ENCODE results near the gene MYO5B. TPM values are rescaled to one million over a fixed set of nuclear protein-coding genes. Genes with fewer than 3 reads are reported as not detected.

Gene MYO5B
- total RNA-seq, 1 donor from 2014 or later, result 9.8 TPM

DNA sequence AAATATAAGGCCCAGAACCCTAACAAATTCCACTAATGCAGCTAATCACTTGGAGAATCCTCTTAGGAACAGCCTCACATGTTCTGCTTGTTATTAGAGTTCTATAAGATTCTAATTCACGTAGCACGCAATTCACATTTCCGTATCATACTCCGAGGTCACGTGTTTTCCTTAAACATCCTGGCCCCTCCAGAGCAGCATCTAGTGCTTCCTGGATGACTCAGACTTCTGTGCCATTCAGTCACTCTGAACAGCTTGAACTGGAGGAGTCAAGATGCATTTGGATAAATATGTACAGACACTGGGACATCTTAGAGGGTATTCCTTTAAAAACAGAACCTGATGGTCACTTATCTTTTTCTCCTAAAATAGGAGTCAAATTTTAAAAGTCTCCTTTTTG lies 156.5 kb downstream of the MYO5B start:
- FAIRE-seq (no peak), DNase-seq (ENCODE audit: low spot score in 2 of 2) (no peak)

- DNase-seq (ENCODE audit: low spot score in 2 of 2) (no peak), FAIRE-seq (no peak)
Observed at GRCh38 chr18:50034029-50034428, 160.9 kb downstream of the MYO5B start.

DNA sequence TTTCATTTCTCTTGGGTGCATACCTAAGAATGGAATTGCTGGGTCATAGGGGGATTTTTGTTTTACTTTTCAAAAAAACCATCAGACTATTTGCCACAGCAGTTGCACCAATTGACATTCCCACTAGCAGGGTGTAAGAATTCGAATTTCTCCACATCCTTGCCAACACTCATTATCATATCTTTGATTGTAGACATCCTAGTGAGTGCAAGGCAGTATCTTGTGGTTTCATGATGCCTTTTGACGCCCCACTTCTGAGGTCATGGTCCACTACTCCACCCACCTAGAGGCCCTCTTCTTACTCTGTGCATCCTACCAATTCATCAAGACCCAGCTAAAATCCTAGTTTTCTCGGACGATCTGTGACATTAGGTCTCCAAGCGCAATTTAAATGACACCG lies 161.9 kb downstream of the MYO5B start:
- DNase-seq (ENCODE audit: low spot score in 2 of 2) (no peak), FAIRE-seq (no peak)

- FAIRE-seq (no peak), DNase-seq (ENCODE audit: low spot score in 2 of 2) (no peak)
Observed at GRCh38 chr18:50030146-50030545, 164.8 kb downstream of the MYO5B start.

DNA sequence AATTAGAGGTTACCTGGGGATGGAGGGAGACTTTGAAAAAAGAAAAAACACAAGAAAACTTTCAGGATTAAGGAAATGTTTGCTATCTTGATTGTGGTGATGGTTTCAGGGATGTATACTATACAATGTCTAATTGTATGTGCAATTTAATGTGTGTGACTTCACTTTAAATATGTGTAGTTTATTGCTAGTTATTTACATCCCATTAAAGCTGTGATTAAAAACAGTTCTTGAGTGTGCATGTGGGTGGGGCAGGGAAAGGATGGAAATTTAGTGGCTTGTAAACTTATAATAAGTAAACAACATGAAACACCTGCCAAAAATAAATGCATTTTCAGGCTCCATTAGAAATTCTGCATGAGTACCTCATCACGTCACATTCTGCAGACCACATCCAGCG lies 167.0 kb downstream of the MYO5B start:
- FAIRE-seq, result no peak

GRCh38 chr18:50024466-50024865 lies 170.5 kb downstream of the MYO5B start:
- no peak for FAIRE-seq
- DNase-seq (ENCODE audit: low spot score in 2 of 2), result no peak

More for the DNA sequence above, 167.0 kb downstream of the MYO5B start:
- DNase-seq (ENCODE audit: low spot score in 2 of 2), result no peak

DNA sequence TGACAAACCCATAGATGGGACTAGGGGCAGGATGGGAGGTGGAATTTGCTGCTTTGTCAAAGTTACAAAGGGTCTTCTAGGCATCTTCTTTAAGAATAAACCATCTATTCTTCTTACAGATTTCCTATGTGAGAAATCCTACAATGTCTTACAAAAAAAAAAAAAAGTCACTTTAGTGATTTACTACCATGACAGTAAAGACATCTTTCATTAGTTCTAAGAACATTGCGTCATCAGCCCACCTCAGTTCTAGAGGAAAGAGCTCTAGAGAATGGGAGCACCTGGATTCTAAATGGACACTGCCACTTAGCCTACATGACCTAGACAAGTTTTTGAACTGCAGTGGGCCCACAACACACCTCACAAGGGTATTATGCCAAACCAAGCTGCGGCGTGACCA lies 172.0 kb downstream of the MYO5B start:
- DNase-seq (ENCODE audit: low spot score in 2 of 2), result no peak
- FAIRE-seq, result no peak

GRCh38 chr18:50014606-50015005 lies 180.3 kb downstream of the MYO5B start:
- FAIRE-seq (no peak), DNase-seq (ENCODE audit: low spot score in 2 of 2) (no peak)

DNA sequence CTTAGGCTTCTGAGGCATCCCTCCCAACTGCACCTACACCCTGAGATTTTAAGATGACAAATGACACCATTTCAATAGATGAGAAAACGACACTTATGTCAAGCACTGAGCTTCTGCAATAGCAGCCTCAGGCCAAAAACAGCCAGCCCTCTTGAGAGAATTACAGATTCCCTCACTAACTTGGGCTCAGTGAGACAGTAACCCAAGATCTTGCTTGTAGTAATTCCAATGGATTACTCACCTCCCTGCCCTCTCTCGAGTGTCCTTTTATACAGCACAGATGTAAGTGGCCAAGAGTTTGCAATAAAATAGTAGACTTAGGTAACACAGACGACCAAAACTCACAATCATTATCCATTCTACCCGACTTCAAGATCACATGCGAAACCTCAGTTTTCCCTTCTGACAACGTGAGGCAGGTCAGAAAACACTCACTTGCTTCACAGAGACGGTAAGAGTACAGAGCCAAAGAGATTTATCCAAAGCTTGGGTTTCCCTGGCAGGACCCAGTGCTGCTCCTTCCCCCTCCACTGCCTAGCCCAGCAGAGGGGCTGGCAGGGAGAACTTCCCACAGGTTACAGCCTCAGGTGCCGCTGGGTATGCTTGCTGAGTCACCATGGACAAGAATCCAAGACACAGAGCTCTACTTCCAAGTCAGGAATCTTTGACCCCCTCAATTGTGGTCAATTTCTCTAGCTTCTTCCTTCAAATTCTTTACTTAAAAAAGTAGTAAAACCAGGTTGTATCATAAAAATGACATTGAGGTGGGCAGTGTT lies 181.4 kb downstream of the MYO5B start:
- no peak for FAIRE-seq
- DNase-seq (ENCODE audit: low spot score in 2 of 2), result no peak

DNA sequence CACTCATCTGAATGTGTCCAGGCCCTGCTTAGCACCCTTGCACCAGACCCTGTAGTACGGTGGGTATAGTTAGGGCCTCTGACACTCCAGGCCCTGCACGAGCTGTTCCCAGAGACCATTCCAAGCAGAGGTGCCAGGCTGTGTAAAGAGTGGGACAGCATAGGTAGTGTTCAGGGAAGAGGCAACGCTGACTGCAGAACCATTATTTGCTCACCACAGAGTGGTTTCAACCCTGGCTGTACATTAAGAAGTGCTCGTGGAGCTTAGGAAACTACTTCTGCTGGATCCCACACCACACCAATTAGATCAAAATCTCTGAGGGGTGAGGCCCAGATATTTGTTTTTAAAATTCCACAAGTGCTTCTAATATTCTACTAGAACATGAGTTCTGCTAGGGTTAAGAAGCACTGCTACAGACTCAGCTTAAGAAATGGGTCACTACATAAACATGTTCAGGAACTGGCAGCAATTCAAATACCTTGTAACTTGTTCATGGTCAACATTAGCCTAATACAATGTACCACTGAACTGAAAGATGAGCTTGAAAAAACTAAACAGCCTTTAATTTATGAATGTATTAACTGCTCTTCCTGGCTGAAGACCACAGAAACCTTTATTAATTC lies 183.0 kb downstream of the MYO5B start:
- no peak for FAIRE-seq
- no peak for DNase-seq (ENCODE audit: low spot score in 2 of 2)

- FAIRE-seq, result no peak
Observed at GRCh38 chr18:50009773-50010335, 185.1 kb downstream of the MYO5B start.

GRCh38 chr18:50008306-50008705 lies 186.6 kb downstream of the MYO5B start:
- FAIRE-seq (no peak), DNase-seq (ENCODE audit: low spot score in 2 of 2) (no peak)

More at GRCh38 chr18:50009773-50010335, 185.1 kb downstream of the MYO5B start:
- no peak for DNase-seq (ENCODE audit: low spot score in 2 of 2)

- FAIRE-seq, result no peak
- DNase-seq (ENCODE audit: low spot score in 2 of 2), result no peak
Observed at GRCh38 chr18:50006470-50007046, 188.4 kb downstream of the MYO5B start.

DNA sequence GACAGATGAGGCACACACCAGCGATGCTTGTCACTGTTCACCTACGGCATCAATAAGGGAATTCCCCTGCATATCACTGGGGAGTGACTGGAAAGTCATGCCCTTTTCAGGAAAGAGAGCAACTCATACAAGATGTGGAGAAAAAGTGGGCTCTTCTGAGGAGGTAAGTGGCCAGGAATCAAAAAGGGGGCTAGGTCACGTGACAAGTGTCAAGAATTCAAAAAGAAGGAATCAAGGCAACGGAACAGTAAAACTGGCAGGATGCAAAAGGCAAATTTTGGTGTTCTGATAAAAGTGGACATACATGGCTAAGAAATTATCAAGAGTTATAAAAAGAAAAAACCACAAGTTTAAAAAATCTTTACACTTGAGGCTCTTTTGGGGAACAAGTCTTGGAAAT lies 190.9 kb downstream of the MYO5B start:
- no peak for DNase-seq (ENCODE audit: low spot score in 2 of 2)
- FAIRE-seq, result no peak

DNA sequence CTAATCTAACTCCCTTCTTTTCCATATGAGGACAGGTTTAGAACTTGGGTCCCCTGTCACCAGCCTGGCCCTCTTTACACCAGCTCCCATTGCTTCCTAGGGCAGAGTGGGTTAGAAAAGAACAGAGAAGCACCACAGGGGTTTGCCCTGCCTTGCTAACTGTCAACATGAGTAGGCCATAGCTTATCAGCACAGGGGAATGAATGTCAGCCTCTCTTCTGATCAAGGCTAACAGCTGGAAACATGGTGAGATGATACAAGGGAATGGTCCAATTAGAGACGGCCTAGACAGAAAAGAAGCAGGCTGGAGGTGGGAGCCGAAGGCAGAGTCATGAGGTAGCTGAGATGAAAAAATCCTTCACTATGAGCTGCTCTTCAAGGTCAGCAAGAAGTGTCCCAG lies 192.2 kb downstream of the MYO5B start:
- DNase-seq (ENCODE audit: low spot score in 2 of 2), result no peak
- FAIRE-seq, result no peak

GRCh38 chr18:50000227-50000626 lies 194.7 kb downstream of the MYO5B start:
- no peak for DNase-seq (ENCODE audit: low spot score in 2 of 2)
- no peak for FAIRE-seq

GRCh38 chr18:49999128-49999527 lies 195.8 kb downstream of the MYO5B start:
- DNase-seq (ENCODE audit: low spot score in 2 of 2), result no peak
- no peak for FAIRE-seq

DNA sequence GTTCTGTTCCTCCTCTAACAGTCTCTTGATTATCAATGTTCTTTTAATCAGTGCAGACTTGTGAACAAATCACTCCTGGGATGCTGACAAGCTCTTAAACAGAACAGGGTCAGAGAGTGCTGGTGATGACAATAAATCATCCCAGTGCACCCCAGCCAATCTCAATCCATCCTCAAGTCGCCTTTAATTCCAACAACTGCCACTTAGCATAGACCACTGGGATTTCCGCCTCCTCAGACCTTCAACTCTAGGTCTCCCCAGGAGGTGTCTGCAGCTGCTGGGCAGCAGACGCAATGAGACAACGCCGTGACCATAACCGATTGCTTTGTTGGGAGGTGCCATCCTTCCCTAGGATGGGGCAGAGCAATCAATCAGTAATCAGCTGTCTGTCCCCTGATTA lies 197.4 kb downstream of the MYO5B start:
- FAIRE-seq (no peak), DNase-seq (ENCODE audit: low spot score in 2 of 2) (no peak)

GRCh38 chr18:49994410-49994809 lies 200.5 kb downstream of the MYO5B start:
- FAIRE-seq (no peak), DNase-seq (ENCODE audit: low spot score in 2 of 2) (no peak)

DNA sequence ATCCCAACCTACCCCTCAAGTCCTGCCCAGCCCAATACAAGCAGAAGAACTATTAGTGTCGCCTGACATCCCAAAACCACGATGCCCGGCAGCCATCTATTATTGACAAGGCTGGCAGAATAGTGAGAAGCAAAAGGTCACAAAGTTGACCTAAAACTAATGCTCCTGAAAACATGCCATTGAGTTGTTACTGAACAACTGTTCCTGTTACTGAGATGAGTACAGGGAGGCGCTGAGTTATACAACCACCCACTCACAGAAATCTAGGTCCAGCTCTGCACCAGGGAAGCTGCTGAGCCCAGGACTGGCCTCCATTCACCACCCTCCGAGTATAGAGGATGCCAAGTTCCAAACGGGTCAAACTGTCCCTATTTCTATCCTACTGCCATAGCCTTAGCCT lies 201.6 kb downstream of the MYO5B start:
- no peak for DNase-seq (ENCODE audit: low spot score in 2 of 2)
- no peak for FAIRE-seq

DNA sequence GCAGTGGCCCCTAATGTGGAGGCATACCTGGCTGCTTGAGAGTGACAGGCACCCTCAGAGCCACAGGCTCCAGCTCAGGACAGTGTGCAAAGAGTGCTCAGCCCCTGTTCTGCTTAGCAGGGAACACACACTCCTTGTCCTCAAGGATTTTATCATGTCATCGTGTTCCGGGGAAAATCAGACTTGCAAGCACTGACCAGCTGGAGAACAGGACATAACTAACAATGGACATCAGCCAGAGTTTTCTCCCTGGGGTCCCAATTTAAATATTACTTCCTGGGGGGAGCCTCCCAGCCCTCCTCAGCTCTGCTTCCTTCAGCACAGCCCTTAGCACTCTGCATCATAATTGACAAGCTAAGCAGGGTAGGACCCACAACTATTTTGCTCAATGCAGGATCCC lies 206.2 kb downstream of the MYO5B start:
- DNase-seq (ENCODE audit: low spot score in 2 of 2), result no peak
- no peak for FAIRE-seq

DNA sequence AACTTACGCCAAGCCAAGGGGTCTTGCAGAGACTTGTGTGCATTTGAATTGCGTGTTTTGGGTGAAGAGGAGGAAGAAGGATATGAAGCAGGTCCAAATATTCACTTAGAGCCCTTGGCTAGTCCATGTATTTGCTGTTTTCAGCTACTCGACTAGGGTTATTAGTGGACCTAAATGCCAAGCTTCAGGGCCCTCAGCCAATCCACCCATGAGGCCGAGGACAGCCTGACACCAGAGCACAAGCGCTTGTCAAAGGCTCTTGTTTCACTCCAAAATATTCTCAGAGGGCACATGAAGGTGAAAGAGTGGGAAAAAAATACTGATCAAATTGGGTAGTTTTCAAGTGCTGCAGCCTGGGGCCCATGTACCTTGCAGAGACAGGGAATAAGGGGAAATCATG lies 206.8 kb downstream of the MYO5B start:
- FAIRE-seq (no peak), DNase-seq (ENCODE audit: low spot score in 2 of 2) (no peak)

Data from frontal cortex (tissue), 4 donors.